Gastroesophageal sphincter (tissue), 4 donors: ENCODE measurements around the gene ITPKB. TPM values are rescaled to one million over a fixed set of nuclear protein-coding genes. Genes with fewer than 3 reads are reported as not detected.

ENCODE experiments used
- ATAC-seq: fragments of 150-250 bp; one replicate; pipeline ENCODE4 v1.9.1; 2016; ENCODE audit warnings: mild to moderate bottlenecking, moderate library complexity
- H3K27ac ChIP-seq, 4 donors: fragments of 200-600 bp; sonication (generic) in 3 of 4; 1 replicate in 3 of 4; 2 replicates in 1 of 4; pipeline ENCODE4 v1.5.1; 2016 to 2019
- H3K27me3 ChIP-seq: fragments of 200-600 bp; sonication (generic); one replicate; pipeline ENCODE4 v1.5.1; 2019
- H3K36me3 ChIP-seq, 2 donors: fragments of 200-600 bp; sonication (generic); one replicate each; pipeline ENCODE4 v1.5.1; 2019; ENCODE audit warnings: control low read depth in 1 of 2
- H3K4me1 ChIP-seq, 3 donors: fragments of 200-600 bp; sonication (generic); 1 replicate in 2 of 3; 2 replicates in 1 of 3; pipeline ENCODE4 v1.5.1; 2016 to 2019; ENCODE audit warnings: control low read depth in 2 of 3
- H3K4me3 ChIP-seq, 2 donors: fragments of 200-600 bp; sonication (generic); one replicate each; pipeline ENCODE4 v1.5.1; 2019; ENCODE audit warnings: mild to moderate bottlenecking in 1 of 2, moderate library complexity in 1 of 2
- H3K9me3 ChIP-seq, 3 donors: fragments of 200-600 bp; sonication (generic); one replicate each; pipeline ENCODE4 v1.5.1; 2017 to 2019; ENCODE audit warnings: control low read depth in 2 of 3
- CTCF ChIP-seq, 4 experiments: fragments of 200-600 bp in 2 of 4; fragments of 450-650 bp in 2 of 4; sonication (generic) in 1 of 4; IDR thresholded peaks; one replicate each; pipeline ENCODE4 v1.5.1; 2017 to 2019; ENCODE audit warnings: antibody characterized with exemption in 4 of 4, mild to moderate bottlenecking in 2 of 4, moderate library complexity in 2 of 4
- EP300 ChIP-seq: sonication (generic); formaldehyde crosslinking; IDR thresholded peaks from one replicate; pipeline ENCODE4 v1.6.1; 2017; ENCODE audit warnings: antibody characterized with exemption, mild to moderate bottlenecking
- POLR2A ChIP-seq, 2 donors: fragments of 450-650 bp; IDR thresholded peaks; one replicate each; pipeline ENCODE4 v1.6.1; 2017; ENCODE audit warnings: antibody characterized with exemption in 2 of 2, mild to moderate bottlenecking in 2 of 2, moderate library complexity in 1 of 2
- POLR2AphosphoS5 ChIP-seq: sonication (generic); formaldehyde crosslinking; IDR thresholded peaks from one replicate; pipeline ENCODE4 v1.6.1; 2017; ENCODE audit warnings: antibody characterized with exemption
- WGBS, 2 donors: methylation state at CpG; one replicate each; pipeline ENCODE4 v1.1.5; 2018; ENCODE audit warnings: low coverage in 1 of 2; 5-methylcytosine and 5-hydroxymethylcytosine counted together
- total RNA-seq, 4 donors: library from RNA; depleted of rRNA; stranded (reverse); fragments of >200 nt; gene quantifications; one replicate each; pipeline ENCODE4 v1.1.0, GENCODE V29; 2016

Gene ITPKB
- total RNA-seq, 4 donors from 2014 or later, result 75.0 to 184 (median 94.2) TPM

- WGBS, 2 donors, result 0 to 25% methylated on average over 1 to 7 of the region's 39 CpGs
- peak; percentile 18 for ATAC-seq
- Histone ChIP-seq H3K9me3 (no peaks in the 10 kb centered on the region), H3K27ac (peak overlapping the region; percentile 90 to 100 (median 94)), H3K36me3 (peaks cover 0 to 14% of the 10 kb centered on the region in 2 donors), H3K4me3 (peak overlapping the region; percentile 67 to 91), H3K4me1 (peaks cover 3 to 77% (median 25%) of the 10 kb centered on the region in 3 donors), H3K27me3 (no peaks in the 10 kb centered on the region)
- TF ChIP-seq EP300, result no peak
- TF ChIP-seq POLR2AphosphoS5, result peak; percentile 35
- no peak for TF ChIP-seq CTCF (IDR thresholded peaks at IDR 0.05)
- peak in 1 of 2 donors; percentile 37 for TF ChIP-seq POLR2A (IDR thresholded peaks at IDR 0.05)
Observed at GRCh38 chr1:226736001-226736907, 2.8 kb downstream of the ITPKB start.

GRCh38 chr1:226735576-226735975 lies 3.5 kb downstream of the ITPKB start:
- Histone ChIP-seq H3K36me3 (peaks cover 0 to 14% of the 10 kb centered on the region in 2 donors), H3K27me3 (no peaks in the 10 kb centered on the region), H3K4me1 (peaks cover 3 to 77% (median 27%) of the 10 kb centered on the region in 3 donors), H3K4me3 (peak overlapping the region; percentile 67 to 91), H3K9me3 (no peaks in the 10 kb centered on the region), H3K27ac (peak overlapping the region; percentile 90 to 100 (median 94))
- TF ChIP-seq CTCF (IDR thresholded peaks at IDR 0.05) (no peak), POLR2A (IDR thresholded peaks at IDR 0.05) (no peak), POLR2AphosphoS5 (no peak), EP300 (no peak)
- WGBS, 2 donors, result 19 to 30% methylated on average over 5 to 7 of the region's 12 CpGs
- no peak for ATAC-seq

- peak overlapping the region; percentile 25 to 91 for H3K4me3 ChIP-seq
- no peak for TF ChIP-seq CTCF (IDR thresholded peaks at IDR 0.05)
- no peak for TF ChIP-seq POLR2A (IDR thresholded peaks at IDR 0.05)
- TF ChIP-seq EP300, result no peak
- no peak for TF ChIP-seq POLR2AphosphoS5
- H3K36me3 ChIP-seq, result peaks cover 0 to 14% of the 10 kb centered on the region in 2 donors
- no peaks in the 10 kb centered on the region for H3K9me3 ChIP-seq
- ATAC-seq, result no peak
- H3K4me1 ChIP-seq, result peaks cover 2 to 77% (median 24%) of the 10 kb centered on the region in 3 donors
- 7 to 19% methylated on average over 2 to 3 of the region's 3 CpGs for WGBS, 2 donors
- peak overlapping the region; percentile 63 to 100 (median 92) for H3K27ac ChIP-seq
- no peaks in the 10 kb centered on the region for H3K27me3 ChIP-seq
Observed at GRCh38 chr1:226734611-226735153, 4.4 kb downstream of the ITPKB start.

GRCh38 chr1:226733876-226734275 lies 5.2 kb downstream of the ITPKB start:
- Histone ChIP-seq H3K27ac (peak overlapping the region; percentile 63 to 100 (median 92)), H3K4me1 (peaks cover 0 to 83% (median 26%) of the 10 kb centered on the region in 3 donors), H3K36me3 (peaks cover 0 to 14% of the 10 kb centered on the region in 2 donors), H3K4me3 (peak overlapping the region; percentile 25 to 91), H3K9me3 (no peaks in the 10 kb centered on the region), H3K27me3 (no peaks in the 10 kb centered on the region)
- WGBS, 2 donors, result 22% methylated on average over 3 of the region's 4 CpGs; no CpG with 5 or more reads in 1 of the 2 donors
- ATAC-seq, result no peak
- TF ChIP-seq POLR2A (IDR thresholded peaks at IDR 0.05), result no peak
- no peak for TF ChIP-seq EP300
- TF ChIP-seq CTCF (IDR thresholded peaks at IDR 0.05), result no peak
- no peak for TF ChIP-seq POLR2AphosphoS5
